Suppressor macrophage (primary cell): ENCODE data around the gene LAMA1.
"Not testable (repeated sequence)": the region's sequence is repeated elsewhere in the genome, so short reads cannot be mapped to it uniquely, and the experiment has no call there.

Experiments used
- DNase-seq, 4 experiments: peaks; one replicate each; pipeline ENCODE4 v3.0.0-alpha.2; 2020 to 2022
- total RNA-seq, 17 experiments: gene quantifications; one replicate each; lab custom pipeline; 2026; ENCODE audit warnings: mixed read lengths in 6 of 17, inconsistent platforms in 3 of 17; lab: John Stamatoyannopoulos, UW

The LAMA1 gene
- total RNA-seq: 0.49 to 11.7 (median 1.4) reads per million in 17 experiments

DNA sequence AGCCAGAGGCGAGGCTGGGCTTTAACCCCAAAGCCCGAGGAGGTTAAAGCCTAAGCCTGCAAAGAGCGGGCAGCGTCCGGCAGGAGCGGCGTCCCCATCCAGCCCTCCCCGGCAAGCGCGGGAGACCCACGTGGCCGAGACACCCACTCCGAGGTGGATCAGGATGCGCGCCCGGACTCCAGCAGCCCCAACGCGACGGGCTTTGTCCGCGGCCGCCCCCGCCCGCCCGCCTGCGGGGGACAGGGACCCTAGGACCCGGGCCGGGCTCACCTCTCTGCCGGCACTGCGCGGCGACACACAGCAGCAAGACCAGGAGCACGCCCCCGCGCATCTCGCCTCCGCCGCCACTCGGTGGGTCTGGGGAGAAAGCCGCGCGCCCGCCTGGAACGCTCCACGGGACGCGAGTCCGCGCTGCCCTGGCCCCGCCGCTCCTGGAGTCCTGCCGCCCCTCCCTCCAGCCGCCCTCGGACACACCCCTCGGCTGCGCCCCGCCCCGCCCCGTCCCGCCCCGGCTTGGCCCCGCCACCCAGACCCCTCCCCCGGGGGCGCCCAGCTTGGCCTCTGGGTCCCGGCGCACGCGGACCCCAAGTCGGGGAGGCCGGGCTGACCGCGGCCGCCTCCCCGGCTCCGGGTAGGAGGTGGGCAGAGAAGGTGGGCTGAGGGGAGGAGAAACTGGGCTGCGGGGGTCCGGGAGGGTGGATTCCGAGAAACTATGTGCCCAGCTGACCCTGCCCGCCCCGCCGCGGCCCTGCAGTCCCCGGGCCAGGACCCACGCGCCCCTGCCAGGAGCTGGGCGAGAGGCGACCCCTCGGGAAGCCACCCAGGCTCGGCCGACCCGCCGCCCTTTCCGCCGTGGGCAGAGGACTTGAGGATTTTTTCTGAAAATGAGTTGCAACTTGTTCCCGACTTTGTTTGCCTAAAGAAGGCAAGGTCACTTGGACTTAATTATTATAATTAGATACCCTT is at the start of gene LAMA1:
Gene LAMA1, minus strand, starts transcription at position 408 of the 966 bp plus-strand sequence. Its CDS starts 77 bp downstream, at position 331.
- DNase-seq: no peak

DNA sequence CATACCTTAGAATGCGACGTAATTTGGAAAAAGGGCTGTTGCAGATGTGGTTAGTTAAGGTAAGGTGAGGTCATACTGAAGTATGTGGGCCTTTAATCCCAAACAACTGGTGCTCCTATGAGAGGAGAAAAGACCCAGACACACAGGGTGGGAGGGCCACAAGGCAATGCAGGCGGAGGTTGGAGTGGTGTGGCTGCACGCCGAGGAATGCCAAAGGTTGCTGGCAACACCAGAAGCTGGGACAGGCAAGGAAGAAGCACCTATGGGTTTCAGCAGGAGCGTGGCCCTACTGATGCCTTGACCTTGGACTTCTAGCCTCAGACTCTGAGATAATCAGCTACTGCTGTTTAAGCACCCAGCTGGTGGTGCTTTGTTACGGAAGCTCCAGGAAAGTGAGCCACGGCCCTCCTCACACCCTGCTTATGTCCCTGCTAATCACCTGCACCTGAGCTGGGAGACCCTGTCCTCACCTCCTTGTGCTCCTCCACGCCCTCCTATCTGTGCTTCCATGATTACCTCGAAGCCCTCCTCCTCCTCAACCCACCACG is 48.3 kb upstream of the LAMA1 start:
- DNase-seq: no peak

DNA sequence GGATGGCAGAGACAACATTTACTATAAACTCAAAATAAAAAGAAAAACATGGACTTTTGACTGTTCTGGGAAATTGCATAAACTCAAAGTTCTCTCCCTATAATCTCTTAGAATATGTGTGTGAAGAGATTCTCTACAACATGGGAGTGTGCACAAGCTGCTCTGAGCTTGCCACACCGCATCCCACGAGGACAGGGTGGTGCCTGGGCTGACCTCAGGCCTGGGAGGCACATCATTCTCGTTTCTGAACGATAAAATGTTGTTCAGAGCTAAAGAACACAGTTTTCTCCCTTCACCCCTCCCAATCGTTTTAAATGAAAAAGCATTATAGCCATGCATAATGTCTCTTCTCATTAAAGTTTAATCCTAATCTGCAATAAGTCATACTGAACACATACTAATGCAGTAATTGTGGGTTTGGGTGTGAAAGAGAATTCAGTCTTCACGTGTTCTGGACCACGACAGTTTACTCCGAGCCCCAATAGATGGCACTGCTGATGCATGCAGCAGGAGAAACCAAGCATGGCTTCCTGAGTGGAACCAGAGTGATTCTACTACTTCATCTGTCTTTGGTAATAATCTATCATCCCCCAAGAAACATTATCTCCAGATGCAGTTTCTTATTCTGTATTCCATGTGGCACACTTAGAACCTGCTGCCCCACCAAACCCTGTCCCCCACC is 46.9 kb upstream of the LAMA1 start:
- peak in 1 of 4 experiments; percentile 5 for DNase-seq

DNA sequence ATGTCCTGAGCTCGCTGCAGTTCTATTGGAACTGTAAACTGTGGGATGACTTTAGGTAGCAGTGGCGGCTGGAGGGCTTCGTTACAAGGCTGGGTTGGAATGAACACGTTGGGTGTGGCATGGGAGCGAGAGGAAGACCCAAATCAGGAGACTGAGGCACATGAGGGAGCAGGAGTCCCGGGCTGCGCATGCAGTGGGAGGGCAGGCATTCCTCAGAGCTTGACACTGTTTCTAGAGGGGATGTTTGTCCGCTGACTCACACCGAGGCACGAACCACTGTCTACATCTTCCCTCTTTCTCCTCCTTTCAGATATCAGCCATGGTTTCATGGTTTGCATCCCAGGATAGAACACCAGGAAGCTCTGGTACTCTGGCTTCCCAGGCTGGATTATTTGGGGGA is 40.6 kb upstream of the LAMA1 start:
- DNase-seq: no peak

DNA sequence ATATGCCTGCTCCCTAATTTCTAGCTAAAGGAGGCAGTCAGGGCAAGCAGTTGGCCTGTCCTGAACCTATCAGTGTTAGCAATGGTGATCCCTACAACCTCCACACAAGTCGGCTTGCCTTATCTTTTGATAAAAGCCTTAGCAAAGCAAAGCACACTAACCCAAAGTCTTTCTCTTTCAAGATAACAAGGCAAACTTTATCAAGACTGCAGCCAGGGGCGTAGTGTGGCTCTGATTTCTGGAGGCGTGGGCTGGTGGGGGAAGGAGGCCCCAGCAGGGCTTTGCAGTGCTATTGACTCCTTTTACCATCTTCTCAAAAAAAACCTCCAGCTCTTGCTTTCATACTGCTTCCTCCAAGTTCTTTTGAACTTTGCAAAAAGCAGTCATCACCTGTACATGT is 40.2 kb upstream of the LAMA1 start:
- DNase-seq: no peak

DNA sequence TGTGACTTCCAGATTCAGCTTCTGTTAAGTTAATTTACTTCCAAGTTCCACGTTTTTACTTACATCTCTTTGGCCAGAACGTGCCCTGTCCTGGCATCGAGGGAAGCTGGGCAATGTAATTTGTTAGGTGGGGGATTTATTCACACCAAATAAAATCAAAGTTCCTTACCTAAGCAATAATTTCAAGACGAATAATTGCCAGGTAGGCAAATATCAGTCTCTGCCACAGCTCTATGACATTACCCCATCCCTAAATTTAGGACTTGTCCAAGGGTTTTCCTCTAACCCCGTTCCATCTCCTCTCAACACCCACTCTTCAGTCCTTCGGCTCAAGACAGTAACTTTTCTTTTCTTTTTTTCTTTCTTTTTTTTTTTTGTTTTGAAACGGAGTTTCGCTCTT is 38.3 kb upstream of the LAMA1 start:
- DNase-seq: no peak

GRCh38 chr18:7155092-7155491 is 37.5 kb upstream of the LAMA1 start:
- no peak for DNase-seq

GRCh38 chr18:7152440-7152839 is 34.8 kb upstream of the LAMA1 start:
- DNase-seq: no peak

DNA sequence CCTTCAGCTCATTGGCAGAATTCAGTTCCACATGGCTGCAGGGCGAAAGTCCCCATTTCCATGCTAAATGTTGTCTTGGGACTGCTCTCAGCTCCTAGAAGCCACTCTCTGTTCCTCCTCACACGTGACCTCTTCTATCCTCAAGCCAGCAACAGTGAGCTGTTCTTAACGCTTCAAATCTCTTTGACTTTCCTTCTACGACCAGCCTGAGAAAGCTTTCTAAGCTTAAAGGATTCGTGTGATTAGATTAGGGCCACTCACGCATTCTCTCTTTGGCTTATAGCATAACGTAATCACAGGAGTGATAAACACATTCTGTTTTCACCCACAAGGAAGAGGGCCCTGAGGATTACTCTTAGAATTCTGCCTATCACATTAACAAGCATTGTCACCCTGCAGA is 29.8 kb upstream of the LAMA1 start:
- no peak for DNase-seq

GRCh38 chr18:7146067-7146466 is 28.5 kb upstream of the LAMA1 start:
- DNase-seq: no peak

DNA sequence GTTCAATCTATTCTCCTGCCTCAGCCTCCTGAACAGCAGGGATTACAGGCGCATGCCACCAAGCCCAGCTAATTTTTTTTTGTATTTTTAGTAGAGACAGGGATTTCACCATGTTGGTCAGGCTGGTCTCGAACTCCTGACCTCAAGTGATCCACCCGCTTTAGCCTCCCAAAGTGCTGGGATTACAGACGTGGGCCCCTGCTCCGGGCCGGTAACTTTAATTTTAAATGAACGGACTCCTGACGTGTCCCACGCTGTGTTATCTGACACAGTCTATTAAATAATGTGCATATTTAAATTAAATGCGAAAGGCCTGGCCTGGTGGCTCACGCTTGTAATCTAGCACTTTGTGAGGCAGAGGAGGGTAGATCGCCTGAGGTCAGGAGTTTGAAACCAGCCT is 27.3 kb upstream of the LAMA1 start:
- DNase-seq: not testable (repeated sequence)

DNA sequence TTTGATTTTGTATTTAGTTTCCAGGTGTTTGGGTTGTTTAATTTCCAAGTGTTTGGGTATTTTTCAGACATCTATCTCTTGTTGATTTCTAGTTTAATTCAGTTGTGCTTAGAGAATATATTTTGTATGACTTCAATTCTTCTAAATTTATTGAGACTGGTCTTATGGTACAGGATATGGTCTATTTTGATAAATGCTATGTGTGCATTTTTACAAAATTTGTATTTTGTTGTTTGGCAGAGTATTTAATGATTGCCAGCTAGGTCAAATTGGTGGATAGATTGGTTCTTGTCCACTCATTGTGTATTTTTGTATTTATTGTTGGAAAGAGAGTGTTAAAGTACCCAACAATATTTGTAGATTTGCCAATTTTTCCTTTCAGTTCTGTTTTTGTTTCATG is 23.7 kb upstream of the LAMA1 start:
- DNase-seq: no peak

DNA sequence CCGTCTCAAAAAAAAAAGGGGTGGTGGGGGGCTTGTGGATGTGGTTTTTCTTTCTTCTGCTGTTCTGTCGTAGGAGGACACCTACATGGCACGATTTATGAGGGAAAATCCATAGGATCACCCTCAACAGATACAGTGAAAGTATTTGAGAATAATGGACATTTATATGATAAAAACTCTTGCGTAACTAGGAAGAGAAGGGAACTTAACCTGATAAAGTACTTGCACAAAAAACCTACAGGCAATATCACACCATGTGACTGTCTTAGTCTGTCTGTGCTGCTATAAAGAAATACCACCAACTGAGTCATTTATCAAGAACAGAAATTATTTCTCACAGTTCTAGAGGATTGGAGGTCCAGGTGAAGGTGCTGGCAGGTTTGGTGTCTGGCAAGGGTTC is 21.8 kb upstream of the LAMA1 start:
- no peak for DNase-seq

DNA sequence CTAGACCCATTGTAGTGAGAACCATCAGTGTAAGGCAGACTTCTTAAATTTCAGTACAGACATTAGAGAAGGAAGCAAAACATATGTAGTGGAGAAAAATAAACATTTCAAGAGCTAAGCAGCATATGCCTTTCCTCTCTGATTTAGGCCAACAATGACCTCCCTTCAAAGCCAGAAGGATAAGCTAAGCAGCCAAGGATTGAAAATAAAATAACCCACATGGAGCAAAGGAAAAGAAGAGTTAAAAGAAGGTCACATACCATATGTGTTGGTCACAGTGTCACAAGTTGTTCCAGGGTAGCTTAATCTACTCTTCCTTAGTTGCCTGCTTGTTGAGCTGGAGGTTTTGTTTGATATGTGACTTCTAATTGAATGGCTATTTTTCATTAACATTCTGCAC is 15.6 kb upstream of the LAMA1 start:
- DNase-seq: no peak

DNA sequence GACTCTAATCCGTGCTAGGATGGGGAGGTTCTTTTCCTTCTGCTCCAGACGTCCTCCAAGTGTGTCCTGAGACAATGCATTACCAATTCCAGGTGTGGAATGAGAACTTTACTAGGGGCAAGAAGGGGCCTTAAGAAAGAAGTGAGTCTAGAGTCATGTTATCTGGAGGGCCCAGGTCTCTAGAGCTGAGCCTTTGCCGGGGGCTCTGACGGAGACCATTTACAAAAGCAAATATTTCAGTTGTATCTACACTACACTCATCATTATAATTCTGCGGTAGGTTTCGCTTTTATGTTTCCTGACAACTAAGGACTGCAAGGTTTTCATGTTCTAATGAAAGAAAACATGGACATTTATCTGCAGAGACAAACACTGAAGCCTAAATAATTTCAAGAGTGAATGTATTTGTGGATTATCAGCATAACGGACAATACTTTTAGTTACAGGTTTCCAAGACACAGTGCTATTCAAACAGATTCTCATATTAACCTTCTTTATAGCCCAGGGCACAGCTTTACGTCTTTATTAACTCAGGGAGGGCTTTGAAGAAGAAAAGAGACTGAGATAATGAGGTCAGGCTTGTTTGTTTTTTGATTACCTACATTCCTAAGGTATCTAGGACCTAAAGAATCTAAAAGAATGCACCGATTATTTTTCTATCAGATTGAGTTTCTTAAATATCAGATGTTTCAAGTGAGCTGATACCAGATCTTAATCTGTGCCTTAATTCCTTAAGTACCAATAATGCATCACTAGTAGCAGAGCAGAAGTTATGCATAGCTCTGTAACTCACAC is 15.0 kb upstream of the LAMA1 start:
- DNase-seq: no peak

- no peak for DNase-seq
Observed at GRCh38 chr18:7122376-7122775, 4.8 kb upstream of the LAMA1 start.

DNA sequence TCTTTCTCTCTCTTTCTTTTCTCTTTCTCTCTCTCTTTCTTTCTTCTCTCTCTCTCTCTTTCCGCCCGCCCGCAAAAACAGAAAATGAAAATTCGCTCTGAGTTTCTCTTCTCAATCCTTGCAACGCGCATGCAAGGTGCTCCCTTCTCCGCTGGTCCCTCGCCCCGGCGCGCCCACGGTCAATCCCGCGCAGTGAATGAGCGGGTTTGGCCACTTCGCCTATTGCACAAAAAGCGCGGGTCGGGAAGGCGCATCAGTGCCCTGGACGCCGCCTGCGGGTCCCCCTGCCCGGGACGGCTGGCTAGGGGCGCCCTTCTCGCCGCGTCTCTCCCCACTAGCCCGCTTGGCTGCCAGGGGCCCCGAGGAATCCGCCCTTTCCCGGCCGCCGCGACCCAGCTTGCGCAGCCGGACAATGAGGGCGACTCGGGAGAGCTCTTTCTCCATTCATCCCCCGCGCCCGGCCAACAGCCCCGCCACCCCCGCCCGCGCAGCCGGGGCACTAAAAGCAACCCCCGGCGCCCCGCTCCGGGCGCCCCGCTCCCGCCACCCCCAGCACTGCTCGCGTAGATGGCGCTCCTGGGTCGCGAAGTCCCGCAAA is 706 bp downstream of the LAMA1 start:
- DNase-seq: no peak

DNA sequence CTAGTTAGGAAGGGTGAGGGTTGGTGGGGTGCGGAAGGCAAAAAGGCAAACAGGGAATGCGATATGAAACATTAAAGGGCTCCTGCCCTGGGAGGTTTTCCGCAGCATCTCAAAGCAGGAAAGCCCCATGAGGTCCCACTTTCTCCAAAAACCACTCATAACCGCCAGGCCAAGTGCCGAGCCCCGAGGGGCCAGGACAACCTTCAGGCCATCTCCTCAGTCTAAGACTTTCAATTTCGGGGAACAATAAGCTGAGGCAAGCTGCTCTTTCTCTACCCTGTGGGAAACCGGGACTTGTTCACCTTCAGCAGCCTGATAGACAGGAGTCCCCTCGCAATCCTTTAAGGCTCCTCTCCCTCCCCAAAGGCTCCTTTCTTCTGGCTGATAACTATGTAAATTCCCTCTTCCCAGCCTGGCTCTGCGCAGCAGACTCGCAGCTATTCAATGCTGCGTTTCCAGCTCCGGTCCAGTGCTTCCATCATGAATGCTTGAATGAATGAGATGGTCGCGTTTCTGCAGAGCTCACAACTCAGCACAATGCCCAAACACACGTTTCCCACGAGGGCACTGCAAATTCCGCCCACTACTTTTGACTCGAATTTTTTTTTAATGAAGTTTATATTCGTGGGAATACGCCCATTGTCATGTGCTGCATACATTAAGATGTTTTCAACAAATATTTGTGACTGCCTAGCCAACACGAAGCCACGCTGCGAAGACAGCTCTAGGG is 1.4 kb downstream of the LAMA1 start:
- no peak for DNase-seq

GRCh38 chr18:7112936-7113335 is 4.7 kb downstream of the LAMA1 start:
- DNase-seq: no peak

GRCh38 chr18:7111134-7111533 is 6.5 kb downstream of the LAMA1 start:
- no peak for DNase-seq

- DNase-seq: no peak
Observed at GRCh38 chr18:7105943-7106342, 11.7 kb downstream of the LAMA1 start.

GRCh38 chr18:7105268-7105667 is 12.3 kb downstream of the LAMA1 start:
- no peak for DNase-seq
